Measurements from ENCODE around the gene CAMTA1.
"Not testable (repeated sequence)": the region's sequence is repeated elsewhere in the genome, so short reads cannot be mapped to it uniquely, and the experiment has no call there.

CAMTA1 gene

GRCh38 chr1:6785318-6785727, at the start of gene CAMTA1:
TSS of gene CAMTA1 (plus strand) at chr1:6785454. CDS start at chr1:6785531, 77 bp downstream.
- DNase-seq (ENCODE audit: low read depth in 2 of 2): no peak

GRCh38 chr1:6738987-6739676, 46.1 kb upstream of the CAMTA1 start:
- DNase-seq (ENCODE audit: low read depth in 2 of 2): no peak

- DNase-seq (ENCODE audit: low read depth in 2 of 2): not testable (repeated sequence)
These were observed 42.5 kb upstream of the CAMTA1 start for GRCh38 chr1:6742676-6743188.

GRCh38 chr1:6743189-6744101, 41.8 kb upstream of the CAMTA1 start:
- DNase-seq (ENCODE audit: low read depth in 2 of 2): peak; percentile 42 to 45

- DNase-seq (ENCODE audit: low read depth in 2 of 2): no peak
These were observed 40.2 kb upstream of the CAMTA1 start for GRCh38 chr1:6745073-6745472.

GRCh38 chr1:6747674-6748073, 37.6 kb upstream of the CAMTA1 start:
- DNase-seq (ENCODE audit: low read depth in 2 of 2): no peak

GRCh38 chr1:6750490-6750889, 34.8 kb upstream of the CAMTA1 start:
- no peak for DNase-seq (ENCODE audit: low read depth in 2 of 2)

GRCh38 chr1:6753320-6754140, 31.7 kb upstream of the CAMTA1 start:
- DNase-seq (ENCODE audit: low read depth in 2 of 2): no peak

GRCh38 chr1:6756457-6756856, 28.8 kb upstream of the CAMTA1 start:
- no peak for DNase-seq (ENCODE audit: low read depth in 2 of 2)

- DNase-seq (ENCODE audit: low read depth in 2 of 2): no peak
These were observed 27.4 kb upstream of the CAMTA1 start for GRCh38 chr1:6757719-6758435.

- DNase-seq (ENCODE audit: low read depth in 2 of 2): no peak
These were observed 24.0 kb upstream of the CAMTA1 start for GRCh38 chr1:6761196-6761737.

GRCh38 chr1:6762060-6762459, 23.2 kb upstream of the CAMTA1 start:
- DNase-seq (ENCODE audit: low read depth in 2 of 2): no peak

GRCh38 chr1:6770751-6771440, 14.4 kb upstream of the CAMTA1 start:
- peak in 1 of 2 experiments; percentile 1 for DNase-seq (ENCODE audit: low read depth in 2 of 2)

GRCh38 chr1:6771441-6771769, 13.8 kb upstream of the CAMTA1 start:
- DNase-seq (ENCODE audit: low read depth in 2 of 2): no peak

GRCh38 chr1:6774381-6774780, 10.9 kb upstream of the CAMTA1 start:
- DNase-seq (ENCODE audit: low read depth in 2 of 2): no peak

- DNase-seq (ENCODE audit: low read depth in 2 of 2): no peak
These were observed 9.8 kb upstream of the CAMTA1 start for GRCh38 chr1:6775261-6776043.

- no peak for DNase-seq (ENCODE audit: low read depth in 2 of 2)
These were observed 8.9 kb upstream of the CAMTA1 start for GRCh38 chr1:6776389-6776788.

GRCh38 chr1:6776895-6777294, 8.4 kb upstream of the CAMTA1 start:
- no peak for DNase-seq (ENCODE audit: low read depth in 2 of 2)

GRCh38 chr1:6777813-6778212, 7.4 kb upstream of the CAMTA1 start:
- no peak for DNase-seq (ENCODE audit: low read depth in 2 of 2)
